K562 (cell line): ENCODE data around the gene NACC1. TPM values are rescaled to one million over a fixed set of nuclear protein-coding genes. Genes with fewer than 3 reads are reported as not detected.
A peak's percentile ranks its signal among the peaks of the same experiment; 100 is the strongest.

ENCODE experiments used
- ATAC-seq: fragments of 200-7000 bp; cut with Tn5 transposase; 3 replicates; pipeline ENCODE4 v1.9.1; 2020; ENCODE audit warnings: moderate library complexity
- BruUV-seq: library from RNA; stranded (reverse); fragments of 400-500 nt; replicated peaks from 2 replicates; lab custom pipeline; 2021; lab: Mats Ljungman, UMichigan
- CTCF ChIA-PET: fragments of 300-600 bp; formaldehyde crosslinking; extraction: SDS; loops from one replicate; lab custom pipeline; 2021; ENCODE audit warnings: low intra/inter-chr PET ratio; lab: Yijun Ruan, JAX
- POLR2A ChIA-PET: fragments of 300-600, 350-650 bp; sonication (Branson Sonifier 250); formaldehyde crosslinking; extraction: SDS; loops from one replicate; lab custom pipeline; 2021; ENCODE audit warnings: antibody characterized with exemption, inconsistent platforms; lab: Yijun Ruan, JAX
- DNase-seq, 4 experiments: peaks; one replicate each; pipeline versions ENCODE4 v3.0.0 to v3.0.0-alpha.2; 2011 to 2018; ENCODE audit warnings: low spot score in 3 of 4, mixed read lengths in 3 of 4; ENCODE audit errors: extremely low read depth in 1 of 4
- FAIRE-seq: peaks from 2 replicates; lab custom pipeline; 2011; peaks lifted over from hg19 to GRCh38; lab: Jason Lieb, UNC
- H2AFZ ChIP-seq: 2 replicates; pipeline ENCODE4 v1.6.0; 2011; ENCODE audit warnings: low read depth, low read length, control low read depth, inconsistent platforms
- H3K27ac ChIP-seq: fragments of 200-600 bp; 3 replicates; pipeline ENCODE4 v1.8.0; 2011; ENCODE audit warnings: low read depth, mild to moderate bottlenecking, control low read depth, inconsistent platforms, low read length, moderate library complexity, mixed read lengths; ENCODE audit errors: extremely low read depth
- H3K27me3 ChIP-seq, 2 experiments: fragments of 300-600 bp in 1 of 2; 2 replicates in 1 of 2; 3 replicates in 1 of 2; pipeline versions ENCODE4 v1.6.0 to v1.8.0; 2011; ENCODE audit warnings: inconsistent platforms in 2 of 2, low read length in 2 of 2, mild to moderate bottlenecking in 1 of 2, mixed read lengths in 1 of 2, moderate library complexity in 1 of 2; ENCODE audit not compliant: control insufficient read depth in 2 of 2, insufficient read depth in 2 of 2
- H3K36me3 ChIP-seq: fragments of 300-600 bp; 3 replicates; pipeline ENCODE4 v1.8.0; 2011; ENCODE audit warnings: mild to moderate bottlenecking, low read length, inconsistent platforms; ENCODE audit not compliant: control insufficient read depth, insufficient read depth
- H3K4me1 ChIP-seq, 2 experiments: fragments of 200-600 bp in 1 of 2; replicated peaks in 1 of 2; 2 replicates in 1 of 2; 3 replicates in 1 of 2; pipeline versions ENCODE4 v1.5.1 to v1.8.0; 2011; ENCODE audit warnings: inconsistent platforms in 2 of 2, low read length in 2 of 2, mild to moderate bottlenecking in 1 of 2, mixed read lengths in 1 of 2, moderate library complexity in 1 of 2; ENCODE audit not compliant: control insufficient read depth in 2 of 2, insufficient read depth in 2 of 2
- H3K4me2 ChIP-seq: 2 replicates; pipeline ENCODE4 v1.6.1; 2011; ENCODE audit warnings: low read length, control low read depth, inconsistent platforms, mixed read lengths; ENCODE audit not compliant: insufficient read depth
- H3K4me3 ChIP-seq: fragments of 200-600 bp; sonication (generic), shearing (Covaris generic); 2 replicates; pipeline ENCODE4 v1.5.1; 2016; ENCODE audit warnings: control low read depth, inconsistent platforms
- H3K79me2 ChIP-seq: fragments of 200-600 bp; 3 replicates; pipeline ENCODE4 v1.8.0; 2011; ENCODE audit warnings: low read length, inconsistent platforms; ENCODE audit not compliant: control insufficient read depth, insufficient read depth
- H3K9ac ChIP-seq, 2 experiments: 2 replicates each; pipeline versions ENCODE4 v1.6.0 to v1.6.1; 2011; ENCODE audit warnings: low read depth in 2 of 2, low read length in 2 of 2, control low read depth in 1 of 2, inconsistent platforms in 1 of 2, mild to moderate bottlenecking in 1 of 2, mixed read lengths in 1 of 2; ENCODE audit not compliant: insufficient read depth in 1 of 2
- H3K9me1 ChIP-seq: one replicate; pipeline ENCODE4 v1.6.0; 2011; ENCODE audit warnings: inconsistent platforms, mild to moderate bottlenecking, low read length, moderate library complexity; ENCODE audit not compliant: control insufficient read depth, insufficient read depth
- H3K9me3 ChIP-seq: replicated peaks from 2 replicates; pipeline ENCODE4 v1.5.1; 2011; ENCODE audit warnings: low read depth, low read length, inconsistent platforms; ENCODE audit not compliant: control insufficient read depth, insufficient read depth
- H4K20me1 ChIP-seq: replicated peaks from 2 replicates; pipeline ENCODE4 v1.6.1; 2011; ENCODE audit warnings: low read length, inconsistent platforms, mixed read lengths; ENCODE audit not compliant: control insufficient read depth, insufficient read depth
- BRF2 ChIP-seq: IDR thresholded peaks from 3 replicates; pipeline ENCODE4 v1.6.1; 2011; ENCODE audit warnings: borderline replicate concordance, mild to moderate bottlenecking; ENCODE audit not compliant: insufficient read length, insufficient read depth
- CC2D1A ChIP-seq: fragments of 450-650 bp; IDR thresholded peaks from 2 replicates; pipeline ENCODE4 v1.6.1; 2017; ENCODE audit warnings: mild to moderate bottlenecking
- CCAR2 ChIP-seq: fragments of 200-400 bp; formaldehyde crosslinking; IDR thresholded peaks from 2 replicates; pipeline ENCODE4 v1.6.1; 2017; ENCODE audit warnings: mild to moderate bottlenecking, low read depth, low read length
- DPF2 ChIP-seq: fragments of 450-650 bp; IDR thresholded peaks from 2 replicates; pipeline ENCODE4 v1.6.1; 2016
- E2F4 ChIP-seq: sonication (generic); formaldehyde crosslinking; IDR thresholded peaks from 2 replicates; pipeline ENCODE4 v1.8.0; 2022; ENCODE audit warnings: mild to moderate bottlenecking, low read depth, missing genetic modification reagents
- FOXA1 ChIP-seq: fragments of 450-650 bp; IDR thresholded peaks from 2 replicates; pipeline ENCODE4 v1.6.1; 2016; ENCODE audit warnings: mild to moderate bottlenecking, borderline replicate concordance
- FOXK2 ChIP-seq, 2 experiments: fragments of 450-650 bp; IDR thresholded peaks in 1 of 2; conservative IDR thresholded peaks in 1 of 2; 2 replicates each; pipeline ENCODE4 v1.6.1; 2016; ENCODE audit warnings: low read depth in 2 of 2, mild to moderate bottlenecking in 1 of 2
- HDAC2 ChIP-seq: fragments of 450-650 bp; IDR thresholded peaks from 2 replicates; pipeline ENCODE4 v1.6.1; 2016; ENCODE audit warnings: mild to moderate bottlenecking
- HLTF ChIP-seq: fragments of 450-650 bp; IDR thresholded peaks from 2 replicates; pipeline ENCODE4 v1.6.1; 2016
- HMG20B ChIP-seq: fragments of 250-450 bp; sonication (Bioruptor Pico); IDR thresholded peaks from 2 replicates; pipeline ENCODE4 v1.5.0; 2021; ENCODE audit warnings: mild to moderate bottlenecking
- KHSRP ChIP-seq: fragments of 450-650 bp; IDR thresholded peaks from 2 replicates; pipeline ENCODE4 v1.6.1; 2017
- TFE3 ChIP-seq: fragments of 450-650 bp; formaldehyde crosslinking; IDR thresholded peaks from 2 replicates; pipeline ENCODE4 v1.4.0; 2020; ENCODE audit warnings: mild to moderate bottlenecking, mixed read lengths
- ZBTB49 ChIP-seq: sonication (generic); formaldehyde crosslinking; IDR thresholded peaks from 2 replicates; pipeline ENCODE4 v1.8.0; 2022; ENCODE audit warnings: missing genetic modification reagents, mild to moderate bottlenecking, borderline replicate concordance
- ZNF444 ChIP-seq: fragments of 250-450 bp; sonication (Bioruptor Pico); IDR thresholded peaks from 2 replicates; pipeline ENCODE4 v1.4.0; 2020; ENCODE audit warnings: mild to moderate bottlenecking, moderate library complexity
- ZNF780A ChIP-seq: fragments of 250-450 bp; sonication (Bioruptor Pico); IDR thresholded peaks from 2 replicates; pipeline ENCODE4 v1.5.0; 2021; ENCODE audit warnings: mild to moderate bottlenecking
- WGBS: fragments of 100-300 bp; shearing (Covaris generic); methylation state at CpG from one replicate; pipeline ENCODE4 v1.1.6; 2016; ENCODE audit warnings: low coverage, mixed read lengths; ENCODE audit not compliant: insufficient coverage; ENCODE audit errors: missing lambda C conversion rate; 5-methylcytosine and 5-hydroxymethylcytosine counted together
- in situ Hi-C: fragments of 300-500 bp; cut with MboI; formaldehyde crosslinking; loops from 4 replicates; pipeline ENCODE4 v1.15.0; 2018; ENCODE audit warnings: inconsistent platforms, mixed read lengths
- intact Hi-C: fragments of 100-400 bp; cut with micrococcal nuclease; formaldehyde crosslinking; loops from 2 replicates; pipeline ENCODE4 v1.14.2; 2022
- polyA plus RNA-seq, 8 experiments: library from polyadenylated mRNA; depleted of rRNA in 4 of 8; stranded (reverse) in 5 of 8; unstranded in 3 of 8; fragments of >200 nt; fragmentation: Nextera tagmentation in 2 of 8; fragmentation: Illumina TruSeq in 1 of 8; extraction: Ambion mirVana in 2 of 8; extraction: Trizol in 1 of 8; gene quantifications; 2 replicates each; pipeline versions ENCODE4 v1.2.1 to v1.2.3, GENCODE V29; 2011 to 2014; ENCODE audit warnings: inconsistent platforms in 1 of 8, missing spikeins in 1 of 8
- total RNA-seq, 7 experiments: library from RNA; depleted of rRNA in 6 of 7; stranded (reverse); fragments of >200 nt in 6 of 7; fragmentation: Illumina TruSeq in 2 of 7; extraction: Trizol in 2 of 7; gene quantifications; 2 replicates each; pipeline versions ENCODE4 v1.2.1 to v1.2.3, GENCODE V29; 2011 to 2021; ENCODE audit warnings: low replicate concordance in 1 of 7
- TF ChIP-seq, protein P1 (sequence below): fragments of 450-650 bp; IDR thresholded peaks from 2 replicates; pipeline ENCODE4 v1.6.1; 2016; ENCODE audit warnings: mild to moderate bottlenecking

NACC1 gene
- total and polyA plus RNA-seq, 9 of the 15 experiments (the other 6 are each of a cell fraction or from before 2014, with no cell fraction given): 0.04 to 96.6 (median 25.8) TPM

DNA sequence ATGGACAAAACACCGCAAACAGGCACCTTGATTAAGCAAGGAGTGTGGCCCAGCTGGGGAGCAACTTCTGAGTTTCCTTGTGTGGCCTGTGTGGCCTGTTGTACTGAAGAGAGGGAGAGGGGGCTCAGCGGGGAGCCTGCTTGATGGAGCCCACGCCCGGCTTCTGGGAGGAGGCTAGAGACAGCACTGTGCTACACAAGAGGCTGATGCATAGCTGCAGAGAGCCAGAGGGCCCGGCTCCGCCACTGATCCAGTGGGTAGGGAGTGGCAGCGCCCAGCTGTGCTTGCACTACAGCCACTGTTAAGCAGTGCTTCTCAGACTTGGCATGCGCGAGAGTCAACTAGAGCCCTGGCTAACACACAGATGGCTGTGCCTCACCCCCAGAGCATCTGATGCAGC, 34.4 kb upstream of the NACC1 start:
- Histone ChIP-seq H3K4me2 (no peak overlapping the region), H3K4me1 (peaks cover 19 to 52% of the 10 kb centered on the region in 2 experiments), H3K36me3 (peaks cover 22% of the 10 kb centered on the region; the same call in 1 of the 3 replicates), H3K9me1 (no peaks in the 10 kb centered on the region), H3K4me3 (no peak overlapping the region), H2AFZ (no peak overlapping the region), H3K27ac (no peak overlapping the region), H3K9me3 (no peaks in the 10 kb centered on the region), H3K9ac (peak overlapping the region in 1 of 2 experiments; percentile 43; a peak in 1 of 4 replicates), H3K27me3 (no peaks in the 10 kb centered on the region), H4K20me1 (no peaks in the 10 kb centered on the region), H3K79me2 (no peaks in the 10 kb centered on the region)
- 86% methylated on average over 8 of the region's 9 CpGs for WGBS
- ATAC-seq: no peak
- ChIA-PET POLR2A (interaction anchor here (0.9 to 1.7 kb wide), 4 partner anchors 10 to 51 kb away, joined by 3 to 5 read pairs (median 4); no protein-coding TSS in a partner anchor), CTCF (no interaction called here)
- intact Hi-C loops (no loop called here), in situ Hi-C loops (no loop called here)
- no peak for DNase-seq
- FAIRE-seq: no peak
- BruUV-seq: no TSS peak
- TF ChIP-seq ZBTB49 (CRISPR knock-in tag): no peak
- TF ChIP-seq E2F4 (CRISPR knock-in tag): no peak
- no peak for TF ChIP-seq BRF2
- no peak for TF ChIP-seq TFE3
- no peak for TF ChIP-seq FOXA1
- no peak for TF ChIP-seq HMG20B
- no peak for TF ChIP-seq ZNF780A (CRISPR knock-in tag)
- TF ChIP-seq HDAC2: no peak
- no peak for TF ChIP-seq FOXK2 (conservative IDR thresholded peaks at IDR 0.05 in 1 of 2, IDR thresholded peaks at IDR 0.05 in 1 of 2; ENCODE audit: low read depth in 2 of 2)
- no peak for TF ChIP-seq ZNF444 (CRISPR knock-in tag)
- TF ChIP-seq KHSRP: no peak
- no peak for TF ChIP-seq DPF2
- TF ChIP-seq HLTF: no peak
- TF ChIP-seq CC2D1A: no peak
- TF ChIP-seq CCAR2: no peak
- TF ChIP-seq, protein P1, sequence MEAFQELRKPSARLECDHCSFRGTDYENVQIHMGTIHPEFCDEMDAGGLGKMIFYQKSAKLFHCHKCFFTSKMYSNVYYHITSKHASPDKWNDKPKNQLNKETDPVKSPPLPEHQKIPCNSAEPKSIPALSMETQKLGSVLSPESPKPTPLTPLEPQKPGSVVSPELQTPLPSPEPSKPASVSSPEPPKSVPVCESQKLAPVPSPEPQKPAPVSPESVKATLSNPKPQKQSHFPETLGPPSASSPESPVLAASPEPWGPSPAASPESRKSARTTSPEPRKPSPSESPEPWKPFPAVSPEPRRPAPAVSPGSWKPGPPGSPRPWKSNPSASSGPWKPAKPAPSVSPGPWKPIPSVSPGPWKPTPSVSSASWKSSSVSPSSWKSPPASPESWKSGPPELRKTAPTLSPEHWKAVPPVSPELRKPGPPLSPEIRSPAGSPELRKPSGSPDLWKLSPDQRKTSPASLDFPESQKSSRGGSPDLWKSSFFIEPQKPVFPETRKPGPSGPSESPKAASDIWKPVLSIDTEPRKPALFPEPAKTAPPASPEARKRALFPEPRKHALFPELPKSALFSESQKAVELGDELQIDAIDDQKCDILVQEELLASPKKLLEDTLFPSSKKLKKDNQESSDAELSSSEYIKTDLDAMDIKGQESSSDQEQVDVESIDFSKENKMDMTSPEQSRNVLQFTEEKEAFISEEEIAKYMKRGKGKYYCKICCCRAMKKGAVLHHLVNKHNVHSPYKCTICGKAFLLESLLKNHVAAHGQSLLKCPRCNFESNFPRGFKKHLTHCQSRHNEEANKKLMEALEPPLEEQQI: no peak
